Activated CD4-positive, alpha-beta T cell treated with anti-CD3 and anti-CD28 coated beads, Interleukin-2, amount 10 ng/mL, durations not matched to agents 7 days and 5 days (primary cell): ENCODE results near the gene THOP1. TPM values are rescaled to one million over a fixed set of nuclear protein-coding genes. Genes with fewer than 3 reads are reported as not detected.
"Not testable (repeated sequence)": the region's sequence is repeated elsewhere in the genome, so short reads cannot be mapped to it uniquely, and the experiment has no call there.

Experiments
- CTCF ChIA-PET: fragments of 350-600 bp; sonication (Branson Sonifier 250); formaldehyde crosslinking; loops from one replicate; lab custom pipeline; 2021; ENCODE audit warnings: antibody characterized with exemption; lab: Charles Lee
- POLR2A ChIA-PET: fragments of 350-600 bp; sonication (Branson Sonifier 250); formaldehyde crosslinking; loops from one replicate; lab custom pipeline; 2021; ENCODE audit warnings: antibody characterized with exemption; lab: Charles Lee
- DNase-seq: peaks from one replicate; pipeline ENCODE4 v3.0.0-alpha.2; 2020
- H3K27ac Mint-ChIP-seq: one replicate; pipeline ENCODE4 v1.8.0; 2021; ENCODE audit warnings: mild to moderate bottlenecking, moderate library complexity, mixed read lengths
- H3K27me3 Mint-ChIP-seq: one replicate; pipeline ENCODE4 v1.8.0; 2021; ENCODE audit warnings: mixed read lengths
- H3K36me3 Mint-ChIP-seq: one replicate; pipeline ENCODE4 v1.8.0; 2021; ENCODE audit warnings: low read depth, mixed read lengths
- H3K4me1 Mint-ChIP-seq: one replicate; pipeline ENCODE4 v1.8.0; 2021; ENCODE audit warnings: mixed read lengths
- H3K4me3 Mint-ChIP-seq: one replicate; pipeline ENCODE4 v1.8.0; 2021; ENCODE audit warnings: mild to moderate bottlenecking, moderate library complexity, mixed read lengths
- H3K9me3 Mint-ChIP-seq: one replicate; pipeline ENCODE4 v1.8.0; 2021; ENCODE audit warnings: mixed read lengths
- total RNA-seq, 2 experiments: library from RNA; stranded (reverse); gene quantifications; one replicate each; pipeline ENCODE4 v1.2.3, GENCODE V29; 2021

Gene THOP1
- total RNA-seq, 2 experiments from 2014 or later, result 84.2 to 97.1 TPM

DNA sequence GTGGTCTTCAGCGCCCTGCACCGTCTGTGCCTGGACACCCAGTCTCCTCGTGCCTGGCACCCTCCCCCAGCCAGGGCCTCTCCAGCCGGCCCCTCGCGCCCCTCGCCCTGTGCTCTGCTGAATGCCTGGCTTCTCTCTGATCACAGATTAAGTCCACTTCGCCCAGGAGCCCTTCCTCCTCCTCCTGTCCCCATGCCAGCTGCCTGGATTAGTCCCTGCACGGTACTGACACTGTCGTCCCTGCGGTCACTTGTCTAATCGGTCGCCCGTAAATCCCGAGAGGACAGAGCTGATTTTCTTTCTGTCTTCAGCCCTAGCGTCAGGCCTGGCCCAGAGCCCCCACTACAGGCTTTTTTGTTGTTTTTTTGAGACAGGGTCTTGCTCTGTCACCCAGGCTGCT is 6.6 kb downstream of the THOP1 start:
- Mint-ChIP-seq H3K27me3 (no peaks in the 10 kb centered on the region), H3K27ac (peak overlapping the region; percentile 69), H3K36me3 (peaks cover 26% of the 10 kb centered on the region), H3K9me3 (no peaks in the 10 kb centered on the region), H3K4me3 (no peak overlapping the region), H3K4me1 (peaks cover 11% of the 10 kb centered on the region)
- ChIA-PET CTCF (no interaction called here), POLR2A (no interaction called here)
- DNase-seq, result no peak

DNA sequence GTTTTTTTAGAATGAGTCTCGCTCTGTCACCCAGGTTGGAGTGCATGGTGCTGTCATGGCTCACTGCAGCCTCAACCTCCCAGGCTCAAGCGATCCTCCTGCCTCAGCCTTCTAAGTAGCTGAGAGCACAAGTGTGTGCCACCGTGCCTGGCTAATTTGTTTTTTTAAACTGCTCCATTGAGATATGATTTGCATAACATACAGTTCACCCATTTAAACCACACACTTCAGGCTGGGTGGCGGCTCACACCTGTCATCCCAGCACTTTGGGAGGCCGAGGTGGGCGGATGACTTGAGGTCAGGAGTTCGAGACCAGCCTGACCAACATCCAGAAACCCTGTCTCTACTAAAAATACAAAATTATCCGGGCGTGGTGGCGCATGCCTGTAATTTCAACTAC is 7.4 kb downstream of the THOP1 start:
- CTCF ChIA-PET, DNase-seq, H3K4me3 Mint-ChIP-seq, POLR2A ChIA-PET, H3K9me3 Mint-ChIP-seq, H3K27me3 Mint-ChIP-seq, H3K27ac Mint-ChIP-seq, H3K4me1 Mint-ChIP-seq: not testable (repeated sequence)
- H3K36me3 Mint-ChIP-seq, result peaks cover 26% of the 10 kb centered on the region

DNA sequence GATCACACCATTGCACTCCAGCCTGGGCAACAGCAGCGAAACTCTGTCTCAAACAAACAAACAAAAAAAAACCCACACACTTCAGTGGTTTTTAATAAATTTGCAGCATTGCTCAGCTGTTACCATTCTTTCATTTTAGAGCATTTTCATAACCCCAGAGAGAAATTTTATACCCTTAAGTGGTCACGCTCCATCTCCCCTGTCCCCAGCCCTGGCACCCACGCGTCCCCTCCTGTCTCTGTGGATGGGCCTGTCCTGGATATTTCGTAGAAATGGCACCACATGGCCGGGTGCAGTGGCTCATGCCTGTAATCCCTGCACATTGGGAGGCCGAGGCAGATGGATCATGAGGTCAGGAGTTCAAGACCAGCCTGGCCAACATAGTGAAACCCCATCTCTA is 7.8 kb downstream of the THOP1 start:
- peaks cover 22% of the 10 kb centered on the region for H3K36me3 Mint-ChIP-seq

DNA sequence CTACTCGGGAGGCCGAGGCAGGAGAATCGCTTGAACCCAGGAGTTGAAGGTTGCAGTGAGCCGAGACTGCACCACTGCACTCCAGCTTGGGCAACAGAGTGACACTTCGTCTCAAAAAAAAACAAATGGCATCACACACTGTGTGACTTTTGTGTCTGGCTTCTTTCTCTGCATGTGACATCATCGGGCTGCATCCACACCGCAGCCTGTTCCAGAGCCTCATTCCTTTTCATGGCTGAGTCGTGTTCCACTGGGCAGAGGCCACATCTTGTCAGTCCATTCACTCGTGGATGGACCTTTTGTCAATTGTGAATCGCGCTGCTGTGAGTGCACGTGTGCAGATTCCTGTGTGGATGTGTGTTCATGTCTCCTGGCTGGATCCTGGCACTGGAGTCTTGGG is 8.3 kb downstream of the THOP1 start:
- Mint-ChIP-seq H3K9me3 (no peaks in the 10 kb centered on the region), H3K27ac (no peak overlapping the region), H3K4me1 (no peaks in the 10 kb centered on the region), H3K27me3 (no peaks in the 10 kb centered on the region), H3K4me3 (no peak overlapping the region), H3K36me3 (peaks cover 20% of the 10 kb centered on the region)
- ChIA-PET POLR2A (no interaction called here), CTCF (no interaction called here)
- DNase-seq, result no peak

More for the DNA sequence above, 7.8 kb downstream of the THOP1 start:
- no peak overlapping the region for H3K27ac Mint-ChIP-seq
- H3K9me3 Mint-ChIP-seq, result no peaks in the 10 kb centered on the region
- no peak overlapping the region for H3K4me3 Mint-ChIP-seq
- DNase-seq, result no peak
- no peaks in the 10 kb centered on the region for H3K27me3 Mint-ChIP-seq
- peaks cover 2% of the 10 kb centered on the region for H3K4me1 Mint-ChIP-seq
- CTCF ChIA-PET, result no interaction called here
- POLR2A ChIA-PET, result no interaction called here

DNA sequence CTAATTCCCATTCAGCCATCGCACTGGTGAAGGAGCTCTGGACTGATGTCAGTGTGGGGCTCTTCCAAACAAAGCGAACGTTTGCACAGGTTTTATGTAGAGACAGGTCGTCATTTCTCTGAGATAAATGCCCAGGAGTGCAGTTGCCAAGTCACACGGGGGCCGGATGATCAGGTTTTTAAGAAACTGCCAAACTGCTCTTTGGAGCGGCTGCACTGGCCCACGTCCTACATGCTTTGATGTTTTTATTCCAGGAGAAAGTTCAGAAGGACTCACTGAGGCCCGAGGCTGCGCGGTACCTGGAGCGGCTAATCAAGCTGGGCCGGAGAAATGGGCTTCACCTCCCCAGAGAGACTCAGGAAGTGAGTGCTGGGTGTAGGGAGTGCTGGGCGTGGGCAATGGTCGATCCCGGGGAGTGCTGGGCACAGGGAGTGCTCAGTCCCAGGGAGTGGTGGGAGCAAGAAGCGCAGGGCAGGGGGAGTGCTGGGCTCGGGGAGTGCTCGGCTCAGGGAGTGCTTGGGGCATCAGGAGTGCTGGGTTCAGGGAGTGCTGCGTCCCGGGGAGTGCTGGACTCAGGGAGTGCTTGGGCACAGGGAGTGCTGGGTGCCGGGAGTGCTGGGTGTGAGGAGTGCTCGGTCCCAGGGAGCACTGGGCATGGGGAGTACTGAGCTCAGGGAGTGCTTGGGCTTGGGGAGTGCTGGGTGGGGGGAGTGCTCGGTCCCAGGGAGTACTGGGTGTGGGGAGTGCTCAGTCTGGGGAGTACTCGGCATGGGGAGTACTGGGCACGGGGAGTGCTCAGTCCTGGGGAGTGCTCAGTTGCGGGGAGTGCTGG is 10.7 kb downstream of the THOP1 start:
- POLR2A ChIA-PET, result no interaction called here
- H3K36me3 Mint-ChIP-seq, result peaks cover 23% of the 10 kb centered on the region

DNA sequence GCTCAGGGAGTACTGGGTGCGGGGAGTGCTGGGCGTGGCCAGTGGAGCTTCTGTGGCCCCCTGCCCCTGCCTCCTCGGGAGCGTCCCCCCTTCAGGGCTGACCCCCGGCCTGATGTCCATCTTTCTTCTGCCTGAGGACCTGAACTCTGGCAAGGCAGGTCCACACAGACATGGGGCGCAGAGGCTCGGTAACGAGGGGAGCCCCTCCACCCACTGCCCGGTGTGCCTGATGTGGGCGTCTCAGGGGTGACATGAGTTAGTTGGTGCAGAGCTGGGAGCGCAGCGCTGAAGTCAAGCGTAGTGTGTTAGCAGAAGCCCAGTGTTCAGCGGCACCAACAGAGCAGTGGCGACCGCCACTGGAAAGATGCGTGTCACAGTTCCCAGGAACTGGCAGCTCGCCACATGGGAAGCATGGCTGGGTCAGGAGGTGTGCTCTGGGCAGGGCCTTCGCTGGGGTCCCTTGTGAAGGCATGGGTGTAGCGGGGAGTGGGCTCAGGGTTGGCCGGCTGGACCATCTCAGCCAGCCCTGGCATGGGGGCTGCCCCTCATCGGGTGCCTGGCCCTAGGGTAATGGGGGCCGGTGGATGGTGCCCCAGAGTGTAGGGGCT is 11.5 kb downstream of the THOP1 start:
- Mint-ChIP-seq H3K4me3 (no peak overlapping the region), H3K36me3 (peaks cover 24% of the 10 kb centered on the region), H3K4me1 (no peaks in the 10 kb centered on the region), H3K27ac (no peak overlapping the region), H3K27me3 (no peaks in the 10 kb centered on the region), H3K9me3 (no peaks in the 10 kb centered on the region)
- CTCF ChIA-PET, result no interaction called here
- no peak for DNase-seq
- POLR2A ChIA-PET, result no interaction called here

More for the DNA sequence above, 10.7 kb downstream of the THOP1 start:
- Mint-ChIP-seq H3K4me1 (no peaks in the 10 kb centered on the region), H3K9me3 (no peaks in the 10 kb centered on the region), H3K27ac (no peak overlapping the region), H3K27me3 (no peaks in the 10 kb centered on the region), H3K4me3 (no peak overlapping the region)
- DNase-seq, result no peak
- CTCF ChIA-PET, result no interaction called here

DNA sequence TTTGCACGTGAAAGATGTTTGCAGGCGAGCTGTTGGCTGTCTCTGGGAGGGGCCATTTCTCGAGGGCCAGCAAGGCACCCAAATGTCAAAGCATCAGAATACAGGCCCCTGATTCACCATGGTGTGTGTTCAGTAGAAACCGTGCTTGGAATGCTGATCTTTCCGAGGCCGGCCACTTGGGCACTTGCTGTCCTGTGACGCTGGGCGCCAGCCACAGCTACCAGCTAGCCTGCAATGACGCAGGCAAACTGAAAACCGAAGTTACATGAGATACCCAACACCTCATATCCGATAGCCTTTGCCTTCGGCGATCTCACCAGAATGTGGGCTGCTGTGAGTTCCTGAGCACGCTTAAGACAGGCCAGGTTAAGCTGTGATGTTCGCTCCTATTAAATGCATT is 12.0 kb downstream of the THOP1 start:
- Mint-ChIP-seq H3K4me3 (no peak overlapping the region), H3K4me1 (no peaks in the 10 kb centered on the region), H3K9me3 (no peaks in the 10 kb centered on the region), H3K36me3 (peaks cover 26% of the 10 kb centered on the region), H3K27ac (no peak overlapping the region), H3K27me3 (no peaks in the 10 kb centered on the region)
- CTCF ChIA-PET, result interaction anchor here (0.6 kb wide), 1 partner anchor 236 kb away, joined by 3 read pairs; no protein-coding TSS in a partner anchor
- POLR2A ChIA-PET, result no interaction called here
- no peak for DNase-seq

DNA sequence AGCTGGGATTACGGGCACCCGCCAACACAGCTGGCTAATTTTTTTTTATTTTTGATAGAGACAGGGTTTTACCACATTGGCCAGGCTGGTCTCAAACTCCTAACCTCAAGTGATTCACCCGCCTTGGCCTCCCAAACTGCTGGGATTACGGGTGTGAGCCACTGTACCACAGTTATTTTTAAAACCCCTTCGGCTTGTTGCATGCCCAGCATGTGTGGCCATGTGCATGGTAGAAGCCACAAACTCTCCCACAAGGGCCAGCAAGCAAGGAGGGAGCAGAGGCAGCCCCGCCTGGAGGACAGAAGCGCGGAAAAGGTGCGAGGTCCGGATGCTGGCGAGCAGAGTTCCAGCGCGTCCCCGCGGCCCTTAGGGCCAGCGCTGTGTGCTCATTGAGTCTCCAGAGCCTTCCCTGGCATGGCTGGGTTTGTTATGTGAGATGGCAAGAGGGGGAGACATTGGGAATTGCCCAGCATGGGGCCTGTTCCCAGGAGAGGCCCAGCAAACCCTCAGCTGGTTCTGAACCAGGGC is 12.9 kb downstream of the THOP1 start:
- no peak for DNase-seq
- CTCF ChIA-PET, result interaction anchor here (0.6 kb wide), 1 partner anchor 179 kb away, joined by 4 read pairs; the partner anchor contains the start of gene TLE6
- Mint-ChIP-seq H3K4me1 (no peaks in the 10 kb centered on the region), H3K4me3 (no peak overlapping the region), H3K27ac (no peak overlapping the region), H3K9me3 (no peaks in the 10 kb centered on the region), H3K27me3 (no peaks in the 10 kb centered on the region), H3K36me3 (peaks cover 29% of the 10 kb centered on the region)
- POLR2A ChIA-PET, result no interaction called here

DNA sequence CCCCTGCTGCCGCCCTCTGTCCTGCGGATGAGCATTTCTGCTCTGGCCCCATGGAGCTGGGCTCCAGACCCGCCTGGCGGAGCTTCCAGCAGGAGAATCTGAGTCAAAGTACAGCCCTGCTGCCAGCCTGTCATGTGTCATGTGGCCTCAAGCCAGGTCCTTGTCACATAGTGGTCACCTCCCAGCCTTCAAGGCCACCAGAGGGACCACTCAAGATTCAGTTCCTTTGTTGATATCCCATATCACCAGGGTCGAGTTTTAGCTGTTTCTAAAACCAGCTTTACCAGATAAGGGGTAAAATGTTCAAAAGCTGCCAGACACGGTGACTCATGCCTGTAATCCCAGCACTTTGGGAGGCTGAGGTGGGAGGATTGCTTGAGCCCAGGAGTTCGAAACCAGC is 13.4 kb downstream of the THOP1 start:
- H3K36me3 Mint-ChIP-seq, result peaks cover 26% of the 10 kb centered on the region
- ChIA-PET CTCF (interaction anchor here (0.6 to 1.6 kb wide), 3 partner anchors 15 to 178 kb away, joined by 4 to 6 read pairs (median 4); partner anchors contain the start of genes SGTA and TLE6), POLR2A (no interaction called here)
- H3K27me3 Mint-ChIP-seq, result no peaks in the 10 kb centered on the region
- DNase-seq, result no peak
- H3K27ac Mint-ChIP-seq, result peak overlapping the region; percentile 9
- H3K9me3 Mint-ChIP-seq, result no peaks in the 10 kb centered on the region
- no peaks in the 10 kb centered on the region for H3K4me1 Mint-ChIP-seq
- H3K4me3 Mint-ChIP-seq, result no peak overlapping the region

DNA sequence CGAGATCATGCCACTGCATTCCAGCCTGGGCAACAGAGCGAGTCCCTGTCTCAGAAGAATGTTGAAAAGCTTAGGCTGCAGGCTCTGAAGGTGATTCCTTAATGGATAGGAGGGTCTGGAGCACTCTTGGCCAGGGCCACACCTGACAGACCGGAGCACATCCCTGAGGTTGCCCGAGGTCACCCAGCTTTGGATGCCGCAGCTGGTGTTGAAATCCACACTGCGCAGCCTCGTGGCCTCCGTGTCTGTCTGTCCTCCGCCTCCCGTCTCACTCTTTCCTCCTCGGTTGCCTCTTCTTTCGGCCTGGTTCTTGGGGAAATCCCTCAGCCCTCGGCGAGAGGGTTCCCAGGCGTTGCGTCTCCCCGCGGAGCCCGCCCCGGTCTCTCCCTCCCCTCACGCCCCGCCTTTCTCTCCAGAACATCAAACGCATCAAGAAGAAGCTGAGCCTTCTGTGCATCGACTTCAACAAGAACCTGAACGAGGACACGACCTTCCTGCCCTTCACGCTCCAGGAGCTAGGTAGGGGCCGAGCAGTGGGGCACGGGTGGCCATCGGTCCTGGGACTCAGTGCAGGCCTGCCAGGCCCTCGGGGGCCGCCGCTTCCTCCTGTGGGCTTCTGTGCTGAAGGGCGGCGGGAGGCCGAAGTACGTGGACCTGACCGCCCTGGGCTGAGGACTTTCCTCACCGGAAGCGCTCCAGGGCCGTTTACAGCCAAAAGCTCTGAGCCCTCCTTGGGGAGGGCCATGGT is 14.1 kb downstream of the THOP1 start:
- no peak overlapping the region for H3K27ac Mint-ChIP-seq
- ChIA-PET CTCF (interaction anchor here (0.7 to 1.6 kb wide), 2 partner anchors 16 to 152 kb away, joined by 4 to 6 read pairs; partner anchors contain the start of gene SGTA), POLR2A (no interaction called here)
- DNase-seq, result no peak
- no peak overlapping the region for H3K4me3 Mint-ChIP-seq
- H3K27me3 Mint-ChIP-seq, result no peaks in the 10 kb centered on the region
- H3K9me3 Mint-ChIP-seq, result no peaks in the 10 kb centered on the region
- no peaks in the 10 kb centered on the region for H3K4me1 Mint-ChIP-seq
- peaks cover 25% of the 10 kb centered on the region for H3K36me3 Mint-ChIP-seq

DNA sequence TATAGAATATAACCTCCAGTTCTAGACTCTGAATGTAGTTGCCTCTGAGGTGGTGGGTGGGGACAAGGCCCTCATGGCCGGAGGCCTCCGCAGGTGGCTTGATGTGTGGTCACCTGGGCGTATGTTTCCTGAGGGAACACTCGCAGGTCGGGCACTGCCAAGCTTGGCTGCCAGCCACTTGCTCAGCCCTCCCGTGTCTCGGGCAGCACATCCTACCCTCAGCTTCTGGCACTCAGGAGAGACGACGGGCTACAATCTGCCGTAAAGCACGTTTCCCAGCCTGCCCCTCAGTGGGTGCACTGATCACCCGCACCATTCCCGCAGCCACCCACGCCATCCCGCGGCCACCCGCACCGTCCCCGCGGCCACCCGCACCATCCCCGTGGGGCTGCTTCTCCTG is 15.2 kb downstream of the THOP1 start:
- Mint-ChIP-seq H3K36me3 (peaks cover 23% of the 10 kb centered on the region), H3K4me3 (no peak overlapping the region), H3K27ac (no peak overlapping the region), H3K9me3 (no peaks in the 10 kb centered on the region), H3K27me3 (no peaks in the 10 kb centered on the region), H3K4me1 (no peaks in the 10 kb centered on the region)
- ChIA-PET POLR2A (no interaction called here), CTCF (no interaction called here)
- DNase-seq, result no peak

DNA sequence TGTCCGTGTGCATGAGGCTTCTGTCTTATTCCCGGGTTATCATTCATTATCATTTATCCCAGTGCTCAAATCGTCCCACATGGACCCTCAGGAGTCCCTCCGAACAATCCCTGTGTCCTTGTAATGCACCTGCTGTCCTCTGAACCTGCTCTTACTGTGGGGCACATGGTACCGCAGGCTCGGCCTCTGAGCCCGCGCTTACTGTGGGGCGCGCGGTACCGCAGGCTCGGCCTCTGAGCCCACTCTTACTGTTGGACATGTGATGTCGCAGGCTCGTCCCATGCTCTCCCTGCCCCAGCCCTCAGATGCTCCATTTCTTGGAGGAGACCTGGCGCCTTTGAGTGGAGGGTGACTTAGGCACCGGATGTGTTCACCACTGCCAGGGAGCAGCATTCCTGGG is 17.5 kb downstream of the THOP1 start:
- Mint-ChIP-seq H3K4me1 (no peaks in the 10 kb centered on the region), H3K27ac (no peak overlapping the region), H3K27me3 (no peaks in the 10 kb centered on the region), H3K36me3 (peaks cover 15% of the 10 kb centered on the region), H3K4me3 (no peak overlapping the region), H3K9me3 (no peaks in the 10 kb centered on the region)
- DNase-seq, result no peak
- POLR2A ChIA-PET, result no interaction called here
- CTCF ChIA-PET, result no interaction called here
